HEK293T (cell line): ENCODE data around the gene GALNT14.

Experiments used
- BHLHE40 ChIP-seq: fragments of 450-650 bp; IDR thresholded peaks from 2 replicates; pipeline ENCODE4 v1.6.1; 2016; ENCODE audit warnings: mild to moderate bottlenecking, moderate library complexity, borderline replicate concordance
- FOXK2 ChIP-seq: fragments of 450-650 bp; IDR thresholded peaks from 2 replicates; pipeline ENCODE4 v1.6.1; 2016; ENCODE audit warnings: mild to moderate bottlenecking
- L3MBTL2 ChIP-seq: fragments of 450-650 bp; conservative IDR thresholded peaks from 2 replicates; pipeline ENCODE4 v1.6.1; 2016; ENCODE audit warnings: mild to moderate bottlenecking
- SP1 ChIP-seq: fragments of 450-650 bp; IDR thresholded peaks from 2 replicates; pipeline ENCODE4 v1.6.1; 2017
- ZNF384 ChIP-seq: fragments of 450-650 bp; IDR thresholded peaks from 2 replicates; pipeline ENCODE4 v1.6.1; 2016

- TF ChIP-seq ZNF384 (no peak), BHLHE40 (no peak), FOXK2 (no peak), SP1 (no peak), L3MBTL2 (no peak)
Measured at GRCh38 chr2:30900381-30900780, 237.9 kb downstream of the GALNT14 start.
